K562 (cell line): Measurements from ENCODE around the gene TRABD2B. TPM values are rescaled to one million over a fixed set of nuclear protein-coding genes. Genes with fewer than 3 reads are reported as not detected.

Experiments
- ATAC-seq: fragments of 200-7000 bp; cut with Tn5 transposase; 3 replicates; pipeline ENCODE4 v1.9.1; 2020; ENCODE audit warnings: moderate library complexity
- BruUV-seq: library from RNA; stranded (reverse); fragments of 400-500 nt; replicated peaks from 2 replicates; lab custom pipeline; 2021; lab: Mats Ljungman, UMichigan
- CTCF ChIA-PET: fragments of 300-600 bp; formaldehyde crosslinking; extraction: SDS; loops from one replicate; lab custom pipeline; 2021; ENCODE audit warnings: low intra/inter-chr PET ratio; lab: Yijun Ruan, JAX
- POLR2A ChIA-PET: fragments of 300-600, 350-650 bp; sonication (Branson Sonifier 250); formaldehyde crosslinking; extraction: SDS; loops from one replicate; lab custom pipeline; 2021; ENCODE audit warnings: antibody characterized with exemption, inconsistent platforms; lab: Yijun Ruan, JAX
- DNase-seq, 4 experiments: peaks; one replicate each; pipeline versions ENCODE4 v3.0.0 to v3.0.0-alpha.2; 2011 to 2018; ENCODE audit warnings: low spot score in 3 of 4, mixed read lengths in 3 of 4; ENCODE audit errors: extremely low read depth in 1 of 4
- FAIRE-seq: peaks from 2 replicates; lab custom pipeline; 2011; peaks lifted over from hg19 to GRCh38; lab: Jason Lieb, UNC
- H2AFZ ChIP-seq: 2 replicates; pipeline ENCODE4 v1.6.0; 2011; ENCODE audit warnings: low read depth, low read length, control low read depth, inconsistent platforms
- H3K27ac ChIP-seq: fragments of 200-600 bp; 3 replicates; pipeline ENCODE4 v1.8.0; 2011; ENCODE audit warnings: low read depth, mild to moderate bottlenecking, control low read depth, inconsistent platforms, low read length, moderate library complexity, mixed read lengths; ENCODE audit errors: extremely low read depth
- H3K27me3 ChIP-seq, 2 experiments: fragments of 300-600 bp in 1 of 2; 2 replicates in 1 of 2; 3 replicates in 1 of 2; pipeline versions ENCODE4 v1.6.0 to v1.8.0; 2011; ENCODE audit warnings: inconsistent platforms in 2 of 2, low read length in 2 of 2, mild to moderate bottlenecking in 1 of 2, mixed read lengths in 1 of 2, moderate library complexity in 1 of 2; ENCODE audit not compliant: control insufficient read depth in 2 of 2, insufficient read depth in 2 of 2
- H3K36me3 ChIP-seq: fragments of 300-600 bp; 3 replicates; pipeline ENCODE4 v1.8.0; 2011; ENCODE audit warnings: mild to moderate bottlenecking, low read length, inconsistent platforms; ENCODE audit not compliant: control insufficient read depth, insufficient read depth
- H3K4me1 ChIP-seq, 2 experiments: fragments of 200-600 bp in 1 of 2; replicated peaks in 1 of 2; 2 replicates in 1 of 2; 3 replicates in 1 of 2; pipeline versions ENCODE4 v1.5.1 to v1.8.0; 2011; ENCODE audit warnings: inconsistent platforms in 2 of 2, low read length in 2 of 2, mild to moderate bottlenecking in 1 of 2, mixed read lengths in 1 of 2, moderate library complexity in 1 of 2; ENCODE audit not compliant: control insufficient read depth in 2 of 2, insufficient read depth in 2 of 2
- H3K4me2 ChIP-seq: 2 replicates; pipeline ENCODE4 v1.6.1; 2011; ENCODE audit warnings: low read length, control low read depth, inconsistent platforms, mixed read lengths; ENCODE audit not compliant: insufficient read depth
- H3K4me3 ChIP-seq: fragments of 200-600 bp; sonication (generic), shearing (Covaris generic); 2 replicates; pipeline ENCODE4 v1.5.1; 2016; ENCODE audit warnings: control low read depth, inconsistent platforms
- H3K79me2 ChIP-seq: fragments of 200-600 bp; 3 replicates; pipeline ENCODE4 v1.8.0; 2011; ENCODE audit warnings: low read length, inconsistent platforms; ENCODE audit not compliant: control insufficient read depth, insufficient read depth
- H3K9ac ChIP-seq, 2 experiments: 2 replicates each; pipeline versions ENCODE4 v1.6.0 to v1.6.1; 2011; ENCODE audit warnings: low read depth in 2 of 2, low read length in 2 of 2, control low read depth in 1 of 2, inconsistent platforms in 1 of 2, mild to moderate bottlenecking in 1 of 2, mixed read lengths in 1 of 2; ENCODE audit not compliant: insufficient read depth in 1 of 2
- H3K9me1 ChIP-seq: one replicate; pipeline ENCODE4 v1.6.0; 2011; ENCODE audit warnings: inconsistent platforms, mild to moderate bottlenecking, low read length, moderate library complexity; ENCODE audit not compliant: control insufficient read depth, insufficient read depth
- H3K9me3 ChIP-seq: replicated peaks from 2 replicates; pipeline ENCODE4 v1.5.1; 2011; ENCODE audit warnings: low read depth, low read length, inconsistent platforms; ENCODE audit not compliant: control insufficient read depth, insufficient read depth
- H4K20me1 ChIP-seq: replicated peaks from 2 replicates; pipeline ENCODE4 v1.6.1; 2011; ENCODE audit warnings: low read length, inconsistent platforms, mixed read lengths; ENCODE audit not compliant: control insufficient read depth, insufficient read depth
- ATF1 ChIP-seq, 2 experiments: fragments of 450-650 bp in 1 of 2; IDR thresholded peaks; 2 replicates each; pipeline ENCODE4 v1.6.1; 2016; ENCODE audit warnings: missing compliant biosample characterization in 1 of 2, missing genetic modification characterization in 1 of 2
- BRCA1 ChIP-seq, 2 experiments: fragments of 450-650 bp in 1 of 2; sonication (generic) in 1 of 2; formaldehyde crosslinking in 1 of 2; IDR thresholded peaks; 2 replicates each; pipeline versions ENCODE4 v1.5.0 to v1.6.1; 2017 to 2020; ENCODE audit warnings: mild to moderate bottlenecking in 1 of 2, missing genetic modification reagents in 1 of 2
- CSDE1 ChIP-seq, 2 experiments: fragments of 450-650 bp; IDR thresholded peaks; 2 replicates each; pipeline ENCODE4 v1.6.1; 2016; ENCODE audit warnings: mild to moderate bottlenecking in 1 of 2
- DEAF1 ChIP-seq: fragments of 450-650 bp; formaldehyde crosslinking; IDR thresholded peaks from 2 replicates; pipeline ENCODE4 v1.4.0; 2020; ENCODE audit warnings: mild to moderate bottlenecking, moderate library complexity
- E2F3 ChIP-seq: fragments of 250-450 bp; sonication (Bioruptor Pico); IDR thresholded peaks from 2 replicates; pipeline ENCODE4 v1.4.0; 2020; ENCODE audit warnings: mild to moderate bottlenecking
- ELF1 ChIP-seq: fragments of 200-800 bp; sonication (Bioruptor generic); IDR thresholded peaks from 2 replicates; pipeline ENCODE4 v1.6.1; 2016; ENCODE audit warnings: missing genetic modification characterization, missing compliant biosample characterization
- KLF10 ChIP-seq: fragments of 250-450 bp; sonication (Bioruptor Pico); IDR thresholded peaks from 2 replicates; pipeline ENCODE4 v1.6.1; 2021; ENCODE audit warnings: matching md5 sums
- KLF16 ChIP-seq: IDR thresholded peaks from 2 replicates; pipeline ENCODE4 v1.6.1; 2016; ENCODE audit warnings: antibody characterized with exemption
- KLF6 ChIP-seq: fragments of 250-450 bp; sonication (Bioruptor Pico); IDR thresholded peaks from 2 replicates; pipeline ENCODE4 v1.4.0; 2020; ENCODE audit warnings: mild to moderate bottlenecking, moderate library complexity, borderline replicate concordance
- NBN ChIP-seq: fragments of 450-650 bp; IDR thresholded peaks from 2 replicates; pipeline ENCODE4 v1.6.1; 2016; ENCODE audit warnings: low read depth, mild to moderate bottlenecking
- NFIC ChIP-seq: fragments of 450-650 bp; IDR thresholded peaks from 2 replicates; pipeline ENCODE4 v1.6.1; 2017; ENCODE audit warnings: mild to moderate bottlenecking, inconsistent platforms
- THRB ChIP-seq: fragments of 450-650 bp; formaldehyde crosslinking; conservative IDR thresholded peaks from 2 replicates; pipeline ENCODE4 v1.4.0; 2022; ENCODE audit warnings: mild to moderate bottlenecking, missing genetic modification characterization
- XRCC5 ChIP-seq: fragments of 200-400 bp; formaldehyde crosslinking; IDR thresholded peaks from 2 replicates; pipeline ENCODE4 v1.6.1; 2017; ENCODE audit warnings: low read depth, mild to moderate bottlenecking, low read length
- ZEB2 ChIP-seq: fragments of 450-650 bp; IDR thresholded peaks from 2 replicates; pipeline ENCODE4 v1.6.1; 2016
- WGBS: fragments of 100-300 bp; shearing (Covaris generic); methylation state at CpG from one replicate; pipeline ENCODE4 v1.1.6; 2016; ENCODE audit warnings: low coverage, mixed read lengths; ENCODE audit not compliant: insufficient coverage; ENCODE audit errors: missing lambda C conversion rate; 5-methylcytosine and 5-hydroxymethylcytosine counted together
- in situ Hi-C: fragments of 300-500 bp; cut with MboI; formaldehyde crosslinking; loops from 4 replicates; pipeline ENCODE4 v1.15.0; 2018; ENCODE audit warnings: inconsistent platforms, mixed read lengths
- intact Hi-C: fragments of 100-400 bp; cut with micrococcal nuclease; formaldehyde crosslinking; loops from 2 replicates; pipeline ENCODE4 v1.14.2; 2022
- polyA plus RNA-seq, 8 experiments: library from polyadenylated mRNA; depleted of rRNA in 4 of 8; stranded (reverse) in 5 of 8; unstranded in 3 of 8; fragments of >200 nt; fragmentation: Nextera tagmentation in 2 of 8; fragmentation: Illumina TruSeq in 1 of 8; extraction: Ambion mirVana in 2 of 8; extraction: Trizol in 1 of 8; gene quantifications; 2 replicates each; pipeline versions ENCODE4 v1.2.1 to v1.2.3, GENCODE V29; 2011 to 2014; ENCODE audit warnings: inconsistent platforms in 1 of 8, missing spikeins in 1 of 8
- total RNA-seq, 7 experiments: library from RNA; depleted of rRNA in 6 of 7; stranded (reverse); fragments of >200 nt in 6 of 7; fragmentation: Illumina TruSeq in 2 of 7; extraction: Trizol in 2 of 7; gene quantifications; 2 replicates each; pipeline versions ENCODE4 v1.2.1 to v1.2.3, GENCODE V29; 2011 to 2021; ENCODE audit warnings: low replicate concordance in 1 of 7

TRABD2B gene
- total and polyA plus RNA-seq, 9 of the 15 experiments (the other 6 are each of a cell fraction or from before 2014, with no cell fraction given), result not detected

- peaks cover 0 to 5% of the 10 kb centered on the region in 2 experiments; a peak in 2 of 5 replicates for H3K4me1 ChIP-seq
- no peak overlapping the region for H3K27ac ChIP-seq
- intact Hi-C loops (no loop called here), in situ Hi-C loops (no loop called here)
- no peaks in the 10 kb centered on the region for H3K36me3 ChIP-seq
- 0 out of 2 replicates have a peak, but pooled peaks cover 4% of the 10 kb centered on the region for H4K20me1 ChIP-seq
- no peaks in the 10 kb centered on the region for H3K79me2 ChIP-seq
- CTCF ChIA-PET, result no interaction called here
- 0 out of 4 replicates have a peak overlapping the region, but pooled peaks of 1 of the 2 experiments have one; percentile 37 for H3K9ac ChIP-seq
- H3K4me3 ChIP-seq, result no peak overlapping the region
- FAIRE-seq (no peak), DNase-seq (no peak), ATAC-seq (no peak)
- WGBS, result 2% methylated on average over 34 of the region's 34 CpGs
- no peak for TF ChIP-seq KLF6 (CRISPR knock-in tag)
- TF ChIP-seq E2F3 (CRISPR knock-in tag), result no peak
- peak; percentile 25; the same call in 1 of the 2 replicates for TF ChIP-seq NFIC
- H3K9me3 ChIP-seq, result no peaks in the 10 kb centered on the region
- no peaks in the 10 kb centered on the region for H3K9me1 ChIP-seq
- H3K27me3 ChIP-seq, result peaks cover 19 to 50% of the 10 kb centered on the region in 2 experiments
- BruUV-seq, result no TSS peak
- POLR2A ChIA-PET, result interaction anchor here (1.0 kb wide), 1 partner anchor 9 kb away, joined by 3 read pairs; no protein-coding TSS in a partner anchor
- H3K4me2 ChIP-seq, result no peak overlapping the region
- no peak overlapping the region for H2AFZ ChIP-seq
Measured at GRCh38 chr1:47993881-47994625, 3.1 kb downstream of the TRABD2B start.

- WGBS, result 0% methylated on average over 7 of the region's 7 CpGs
- H3K4me3 ChIP-seq, result no peak overlapping the region
- peaks cover 0 to 5% of the 10 kb centered on the region in 2 experiments; a peak in 2 of 5 replicates for H3K4me1 ChIP-seq
- intact Hi-C loops (no loop called here), in situ Hi-C loops (no loop called here)
- H3K79me2 ChIP-seq, result no peaks in the 10 kb centered on the region
- no peaks in the 10 kb centered on the region for H3K36me3 ChIP-seq
- BruUV-seq, result no TSS peak
- FAIRE-seq, result no peak
- no peak overlapping the region for H2AFZ ChIP-seq
- H3K9ac ChIP-seq, result no peak overlapping the region
- no peak for DNase-seq
- H3K9me1 ChIP-seq, result no peaks in the 10 kb centered on the region
- H4K20me1 ChIP-seq, result 0 out of 2 replicates have a peak, but pooled peaks cover 4% of the 10 kb centered on the region
- no peak for ATAC-seq
- ChIA-PET POLR2A (no interaction called here), CTCF (no interaction called here)
- H3K27me3 ChIP-seq, result peaks cover 20 to 46% of the 10 kb centered on the region in 2 experiments
- no peaks in the 10 kb centered on the region for H3K9me3 ChIP-seq
- H3K27ac ChIP-seq, result no peak overlapping the region
- no peak overlapping the region for H3K4me2 ChIP-seq
- TF ChIP-seq THRB (CRISPR knock-in tag) (no peak), KLF16 (no peak), KLF10 (CRISPR knock-in tag) (no peak), DEAF1 (CRISPR knock-in tag) (no peak), ATF1 (CRISPR knock-in tag; IDR thresholded peaks at IDR 0.05) (no peak), ATF1 (tag; IDR thresholded peaks at IDR 0.05) (no peak), NBN (no peak), ELF1 (tag) (no peak), ZEB2 (no peak), XRCC5 (no peak), BRCA1 (IDR thresholded peaks at IDR 0.05) (no peak), BRCA1 (CRISPR knock-in tag; IDR thresholded peaks at IDR 0.05) (no peak), CSDE1 (IDR thresholded peaks at IDR 0.05) (no peak)
Measured at GRCh38 chr1:47993416-47993740, 3.8 kb downstream of the TRABD2B start.
